ENCODE results near the gene BCL3. TPM values are rescaled to one million over a fixed set of nuclear protein-coding genes. Genes with fewer than 3 reads are reported as not detected.

The BCL3 gene
- total RNA-seq, 1 experiment from 2014 or later, result 21.6 TPM

- peak; percentile 100 for DNase-seq (ENCODE audit: low read depth)
Observed at GRCh38 chr19:44741841-44742329, 6.6 kb upstream of the BCL3 start.

GRCh38 chr19:44742330-44743061 is 6.0 kb upstream of the BCL3 start:
- peak; percentile 88 for DNase-seq (ENCODE audit: low read depth)

DNA sequence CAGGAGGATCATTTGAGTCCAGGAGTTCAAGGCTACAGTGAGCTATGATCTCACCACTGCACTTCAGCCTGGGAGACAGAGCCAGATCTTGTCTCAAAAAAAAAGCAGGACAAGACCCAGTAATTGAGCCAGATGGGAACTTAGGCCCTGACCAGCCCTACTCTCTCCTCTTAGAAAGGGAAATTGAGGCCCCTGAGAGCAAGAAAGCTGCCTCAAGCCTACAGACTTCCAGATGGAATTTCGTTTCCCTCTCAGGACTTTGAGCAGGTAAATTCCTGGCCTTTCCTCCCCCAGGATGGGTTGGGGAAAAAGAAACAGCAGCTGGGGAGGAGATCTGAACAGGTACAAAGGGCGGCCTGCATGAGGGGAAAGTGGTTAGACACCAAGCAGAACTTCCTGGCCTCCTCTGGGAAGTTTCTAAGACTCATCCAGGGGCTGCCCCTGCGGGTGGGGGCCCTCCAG is 3.6 kb upstream of the BCL3 start:
- DNase-seq (ENCODE audit: low read depth), result no peak

- peak; percentile 79 for DNase-seq (ENCODE audit: low read depth)
Observed at GRCh38 chr19:44745341-44745831, 3.1 kb upstream of the BCL3 start.

DNA sequence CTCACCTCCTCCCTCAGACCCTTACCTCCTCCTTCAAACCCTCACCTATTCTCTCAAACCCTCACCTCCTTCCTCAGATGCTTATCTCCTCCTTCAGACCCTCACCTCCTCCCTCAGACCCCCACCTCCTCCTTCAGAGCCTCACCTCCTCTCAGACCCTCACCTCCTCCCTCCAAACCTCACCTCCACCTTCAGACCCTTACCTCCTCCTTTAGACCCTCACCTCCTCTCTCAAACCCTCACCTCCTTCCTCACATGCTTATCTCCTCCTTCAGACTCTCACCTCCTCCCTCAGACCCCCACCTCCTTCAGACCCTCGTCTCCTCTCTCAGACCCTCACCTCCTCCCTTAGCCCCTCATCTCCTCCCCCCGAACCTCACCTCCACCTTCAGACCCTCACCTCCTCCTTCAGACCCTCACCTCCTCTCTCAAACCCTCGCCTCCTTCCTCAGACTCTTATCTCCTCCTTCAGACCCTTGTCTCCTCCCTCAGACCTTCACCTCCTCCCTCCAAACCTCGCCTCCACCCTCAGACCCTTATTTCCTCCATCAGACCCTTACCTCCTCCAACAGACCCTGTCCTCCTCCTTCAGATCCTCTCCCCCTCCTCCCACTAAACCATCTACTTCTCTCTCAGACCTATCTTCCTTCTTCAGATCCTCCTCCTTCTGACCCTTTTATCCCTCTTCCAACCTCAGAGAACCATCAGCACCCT is 2.5 kb upstream of the BCL3 start:
- no peak for DNase-seq (ENCODE audit: low read depth)

DNA sequence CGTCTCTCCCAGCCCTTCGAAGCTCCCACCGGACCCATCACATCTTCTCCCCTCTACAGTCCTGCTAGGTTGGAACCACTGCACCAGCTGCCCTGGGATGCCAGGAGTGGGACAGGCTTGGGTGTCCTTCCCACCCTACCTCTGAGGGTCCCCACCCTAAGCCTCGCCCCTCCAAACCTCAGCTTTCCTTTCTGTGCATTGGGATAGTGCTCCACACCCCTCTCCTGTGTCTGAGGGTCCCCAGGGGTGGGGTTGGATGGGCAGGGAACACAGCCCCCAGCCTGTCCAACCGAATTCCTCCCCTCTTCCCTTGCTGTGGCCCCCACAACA is 1.9 kb upstream of the BCL3 start:
- DNase-seq (ENCODE audit: low read depth), result peak; percentile 32

- peak; percentile 96 for DNase-seq (ENCODE audit: low read depth)
Observed at GRCh38 chr19:44746946-44747738, 1.4 kb upstream of the BCL3 start.

DNA sequence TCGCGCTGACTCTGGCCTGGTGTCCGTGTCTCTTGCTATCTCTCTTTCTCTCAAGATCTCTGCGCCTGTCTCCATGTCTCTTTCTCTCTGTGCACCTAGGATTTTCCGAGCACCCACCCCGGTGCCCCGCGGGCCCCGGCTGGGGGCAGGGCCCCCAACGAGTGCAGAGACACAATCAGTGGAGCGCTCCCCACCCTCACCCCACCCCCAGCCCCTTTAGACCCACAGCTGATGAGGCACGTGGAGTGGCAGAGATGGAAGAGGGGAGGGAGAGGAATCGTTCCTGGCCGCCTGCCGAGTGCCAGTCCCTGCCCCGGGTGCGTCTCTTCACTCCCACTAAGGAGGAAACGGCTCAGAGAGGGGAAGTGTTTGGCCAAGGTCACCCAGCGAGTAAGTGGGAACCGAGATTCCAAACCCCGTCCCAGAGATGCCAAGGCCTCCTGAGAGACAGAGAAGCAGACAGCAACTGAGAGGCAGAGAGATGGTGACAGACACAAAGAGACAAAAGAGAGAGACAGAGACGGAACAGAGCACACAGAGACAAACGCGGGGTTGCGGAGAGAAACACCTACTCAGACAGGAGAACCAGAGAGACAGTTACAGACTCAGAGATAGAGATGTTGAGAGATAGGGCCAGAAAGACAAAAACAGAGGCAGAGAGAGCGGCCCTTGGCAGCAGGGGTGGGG is 626 bp upstream of the BCL3 start:
- peak; percentile 83 for DNase-seq (ENCODE audit: low read depth)

DNA sequence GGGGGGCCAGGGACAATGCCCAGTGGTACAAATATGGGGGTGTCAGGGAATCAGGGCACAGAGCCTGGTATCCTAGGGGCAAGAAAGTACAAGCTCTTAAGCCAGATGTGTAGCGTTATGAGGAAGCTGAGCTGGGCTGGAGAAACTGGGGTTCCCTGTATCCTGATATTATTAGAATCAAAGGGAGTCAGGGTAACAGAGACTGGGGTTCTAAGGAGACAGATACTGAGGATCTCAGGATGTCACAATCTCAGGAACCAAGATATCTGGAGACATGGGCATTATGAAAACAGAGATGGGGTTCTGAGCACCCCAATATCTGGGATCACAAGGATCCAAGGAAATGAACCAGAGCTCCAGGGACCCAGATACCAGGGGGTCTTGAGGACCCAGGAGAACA is 784 bp downstream of the BCL3 start:
- DNase-seq (ENCODE audit: low read depth), result no peak

DNA sequence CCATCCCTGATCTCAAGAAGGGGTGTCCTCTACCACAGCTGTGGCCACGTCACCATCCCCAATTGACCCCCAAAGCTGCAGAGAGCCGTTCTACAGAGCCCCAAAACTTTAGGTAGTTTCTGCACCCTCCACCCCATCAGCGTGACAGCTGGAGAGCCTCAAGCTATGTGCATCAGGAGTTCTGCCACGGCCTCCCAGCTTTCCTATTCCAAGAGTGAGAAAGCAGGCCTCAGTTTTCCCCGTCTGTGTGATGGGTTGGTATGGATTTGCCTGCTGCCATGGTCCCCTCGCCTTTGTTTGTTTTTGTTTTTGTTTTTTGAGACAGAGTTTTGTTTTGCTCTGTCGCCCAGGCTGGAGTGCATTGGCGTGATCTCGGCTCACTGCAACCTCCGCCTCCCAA is 1.5 kb downstream of the BCL3 start:
- DNase-seq (ENCODE audit: low read depth), result no peak

DNA sequence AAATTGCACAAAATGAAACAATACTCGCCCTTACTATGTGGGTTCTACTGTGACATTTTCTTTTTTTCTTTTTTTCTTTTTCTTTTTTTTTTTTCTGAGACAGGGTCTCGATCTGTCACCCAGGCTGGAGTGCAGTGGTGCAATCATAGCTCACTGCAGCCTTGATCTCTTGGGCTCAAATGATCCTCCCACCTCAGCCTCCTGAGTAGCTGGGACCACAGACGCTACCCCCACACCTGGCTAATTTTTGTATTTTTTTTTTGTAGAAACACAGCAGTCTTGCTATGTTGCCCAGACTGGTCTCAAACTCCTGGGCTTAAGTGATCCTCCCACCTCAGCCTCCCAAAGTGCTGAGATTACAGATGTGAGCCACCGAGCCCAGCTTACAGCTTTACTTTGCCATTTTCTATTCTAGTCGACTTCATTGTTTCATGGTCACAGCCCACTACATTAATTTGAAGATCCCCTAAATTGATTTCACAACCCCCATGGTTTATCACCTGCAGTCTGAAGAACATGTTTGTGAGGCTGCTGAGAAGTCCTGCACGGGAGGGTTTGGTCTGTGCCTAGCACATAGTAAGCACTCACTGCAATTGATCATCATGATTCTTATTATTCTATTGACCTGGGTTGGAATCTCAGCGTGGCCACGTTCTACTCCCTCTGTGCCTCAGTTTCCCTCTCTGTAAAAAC is 3.8 kb downstream of the BCL3 start:
- no peak for DNase-seq (ENCODE audit: low read depth)

DNA sequence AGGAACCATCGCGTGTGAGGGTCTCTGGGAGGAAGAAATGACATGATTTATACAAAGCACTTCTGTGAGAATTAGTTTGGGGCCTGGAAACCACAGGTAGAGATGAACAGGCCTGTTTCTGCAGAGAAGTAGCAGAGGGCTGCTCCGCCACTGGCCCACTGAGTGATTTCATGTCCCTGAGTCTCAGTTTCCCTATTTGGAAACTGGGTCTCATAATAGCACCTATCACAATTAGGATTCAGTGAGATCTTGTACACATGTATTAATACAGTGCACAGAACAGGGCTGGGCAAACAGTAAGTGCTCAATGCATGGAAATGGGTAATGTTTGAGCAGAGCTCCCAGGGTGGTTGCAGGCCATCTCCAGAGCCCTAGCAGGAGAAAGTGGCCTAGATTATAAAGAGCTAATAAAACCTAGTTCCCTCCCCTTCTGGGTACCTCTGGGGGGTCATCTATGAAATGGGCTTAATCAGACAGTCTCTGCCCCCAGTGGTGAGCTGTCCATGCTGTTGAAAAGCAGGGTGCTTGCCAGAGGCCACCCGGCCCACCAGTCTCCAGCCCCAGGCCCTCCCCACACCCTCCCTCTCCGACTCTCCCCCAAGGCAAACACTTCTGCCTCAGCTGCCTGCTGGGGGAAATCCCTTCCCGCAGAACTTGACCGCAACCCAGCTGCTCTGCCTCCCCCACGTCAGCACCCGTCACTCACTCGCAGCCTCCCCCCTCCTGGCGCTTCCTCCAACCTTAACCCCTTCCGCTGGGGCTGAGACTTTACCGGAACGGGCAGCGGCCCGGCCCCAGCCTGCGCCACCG is 4.5 kb downstream of the BCL3 start:
- peak; percentile 97 for DNase-seq (ENCODE audit: low read depth)

DNA sequence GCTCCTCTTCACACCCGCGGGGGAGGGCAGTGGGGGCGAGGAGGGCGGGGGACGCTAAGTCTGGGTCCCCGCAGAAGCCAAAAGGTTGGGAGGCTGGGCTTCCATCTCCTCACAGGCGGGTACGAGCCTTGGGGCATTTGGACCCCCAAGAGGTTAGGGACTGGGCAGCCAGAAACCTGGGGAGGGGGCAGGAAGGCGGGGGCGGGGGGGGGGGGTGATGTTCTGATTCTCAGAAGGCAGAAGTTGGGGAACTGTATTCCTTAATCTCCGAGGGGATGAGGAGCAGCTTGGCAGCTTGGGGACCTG is 5.1 kb downstream of the BCL3 start:
- DNase-seq (ENCODE audit: low read depth), result no peak

GRCh38 chr19:44753932-44754749 is 5.6 kb downstream of the BCL3 start:
- DNase-seq (ENCODE audit: low read depth), result peak; percentile 90

GRCh38 chr19:44754750-44755080 is 6.2 kb downstream of the BCL3 start:
- DNase-seq (ENCODE audit: low read depth), result no peak

GRCh38 chr19:44755219-44755618 is 6.7 kb downstream of the BCL3 start:
- no peak for DNase-seq (ENCODE audit: low read depth)

GRCh38 chr19:44756089-44756562 is 7.6 kb downstream of the BCL3 start:
- no peak for DNase-seq (ENCODE audit: low read depth)

DNA sequence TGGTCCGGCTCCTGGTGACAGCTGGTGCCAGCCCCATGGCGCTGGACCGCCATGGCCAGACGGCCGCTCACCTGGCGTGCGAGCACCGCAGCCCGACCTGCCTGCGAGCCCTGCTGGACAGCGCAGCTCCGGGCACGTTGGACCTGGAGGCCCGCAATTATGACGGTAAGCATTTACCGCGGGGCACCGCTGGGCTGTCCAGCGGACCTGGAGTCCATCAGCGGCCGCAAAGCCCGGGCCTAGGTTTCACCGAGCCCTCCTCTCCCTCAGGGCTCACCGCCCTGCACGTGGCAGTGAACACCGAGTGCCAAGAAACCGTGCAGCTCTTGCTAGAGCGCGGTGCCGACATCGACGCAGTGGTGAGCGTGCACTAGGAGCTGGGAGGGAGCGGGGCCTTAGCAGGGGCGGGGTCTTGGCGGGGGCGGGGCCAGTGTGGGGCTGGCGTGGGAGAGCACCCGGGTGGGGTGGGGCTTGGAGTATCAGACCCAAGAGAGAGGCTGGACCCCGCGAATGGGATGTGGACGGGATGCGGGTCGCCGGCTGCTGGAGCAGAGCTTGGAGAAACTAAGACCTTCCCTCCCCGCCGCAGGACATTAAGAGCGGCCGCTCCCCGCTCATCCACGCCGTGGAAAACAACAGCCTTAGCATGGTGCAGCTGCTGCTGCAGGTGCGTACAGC is 8.7 kb downstream of the BCL3 start:
- no peak for DNase-seq (ENCODE audit: low read depth)

Measured in M059J (cell line).